Ovary (tissue), 9 donors: ENCODE data around the gene HOXD11. TPM values are rescaled to one million over a fixed set of nuclear protein-coding genes. Genes with fewer than 3 reads are reported as not detected.

Experiments
- DNase-seq, 5 donors: peaks; one replicate each; pipeline ENCODE4 v3.0.0-alpha.2; 2019 to 2020
- H3K27ac ChIP-seq, 2 donors: fragments of 200-600 bp; one replicate each; pipeline versions ENCODE4 v1.5.1 to v1.8.0; 2019 to 2022
- H3K27me3 ChIP-seq: fragments of 200-600 bp; one replicate; pipeline ENCODE4 v1.8.0; 2022
- H3K36me3 ChIP-seq: fragments of 200-600 bp; sonication (generic); one replicate; pipeline ENCODE4 v1.5.1; 2019
- H3K4me1 ChIP-seq: one replicate; pipeline ENCODE4 v1.8.1; 2013; ENCODE audit warnings: mild to moderate bottlenecking, moderate library complexity; ENCODE audit not compliant: insufficient read depth
- H3K4me3 ChIP-seq: fragments of 200-600 bp; sonication (generic); one replicate; pipeline ENCODE4 v1.5.1; 2017
- H3K9me3 ChIP-seq, 2 donors: fragments of 200-600 bp in 1 of 2; sonication (generic) in 1 of 2; one replicate each; pipeline versions ENCODE4 v1.5.1 to v1.8.1; 2013 to 2019; ENCODE audit warnings: mild to moderate bottlenecking in 1 of 2, moderate library complexity in 1 of 2
- EP300 ChIP-seq: sonication (generic); formaldehyde crosslinking; IDR thresholded peaks from one replicate; pipeline ENCODE4 v1.6.1; 2017; ENCODE audit warnings: antibody characterized with exemption
- POLR2A ChIP-seq: fragments of 450-650 bp; IDR thresholded peaks from one replicate; pipeline ENCODE4 v1.6.1; 2017; ENCODE audit warnings: antibody characterized with exemption, mild to moderate bottlenecking, moderate library complexity
- WGBS, 3 donors: extraction: QIAGEN DNeasy Blood & Tissue Kit in 1 of 3; methylation state at CpG; one replicate each; pipeline versions ENCODE4 v1.1.5 to v1.1.7; 2013 to 2017; 5-methylcytosine and 5-hydroxymethylcytosine counted together
- intact Hi-C, 4 donors: fragments of 100-400 bp; cut with DNase I; formaldehyde crosslinking; loops; one replicate each; pipeline versions ENCODE4 v1.11.0 to v1.15.1; 2022 to 2023
- polyA plus RNA-seq, 2 donors: library from polyadenylated mRNA; stranded (reverse); fragments of 200-250 nt in 1 of 2; fragments of 350-450 nt in 1 of 2; fragmentation: Illumina TruSeq in 1 of 2; extraction: RNeasy Lipid Tissue Mini Kit (QIAGEN cat#74804) in 1 of 2; gene quantifications; one replicate each; pipeline ENCODE4 v1.2.3, GENCODE V29; 2013 to 2014
- total RNA-seq, 7 donors: library from RNA; depleted of rRNA in 2 of 7; stranded (reverse); fragments of >200 nt in 2 of 7; fragmentation: NEBNext Ultra II Directional in 3 of 7; extraction: Animal tissue kit (Norgen Biotek cat#: 25700) in 3 of 7; gene quantifications; one replicate each; pipeline versions ENCODE4 v1.1.0 to v1.2.4, GENCODE V29; 2016 to 2023
- TF ChIP-seq, protein P1 (sequence below), 3 donors: fragments of 450-650 bp in 2 of 3; fragments of 200-600 bp in 1 of 3; IDR thresholded peaks; one replicate each; pipeline versions ENCODE4 v1.5.1 to v1.8.0; 2016 to 2022; ENCODE audit warnings: antibody characterized with exemption in 3 of 3, mild to moderate bottlenecking in 1 of 3
- donor health status: DM: no; HTN: no; CAD: no; lungs with moderate emphysema.
- donor health status: DM: no; HTN: no; CAD: no.
- donor health status: Bipolar disorder and iron deficiency.
- donor health status: DM: yes; HTN: yes; CAD: no.
- donor health status: DM: no; HTN: no; CAD: no.
- donor health status: DM: yes; HTN: yes; CAD: no.

Gene HOXD11
- total and polyA plus RNA-seq, 9 donors = 0.07 to 1.3 (median 0.61) TPM; not detected in 4

GRCh38 chr2:176145085-176145969, 38.2 kb downstream of the HOXD11 start:
- H3K4me3 ChIP-seq = no peak overlapping the region
- H3K4me1 ChIP-seq = peaks cover 15% of the 10 kb centered on the region
- no peak overlapping the region for H3K27ac ChIP-seq
- DNase-seq = no peak
- intact Hi-C loops = loop anchor here in 1 of 4 donors (10.0 kb wide), 1 partner anchor 119 kb away; the partner anchor contains the start of gene MTX2
- no peak for TF ChIP-seq POLR2A
- TF ChIP-seq, protein P1, sequence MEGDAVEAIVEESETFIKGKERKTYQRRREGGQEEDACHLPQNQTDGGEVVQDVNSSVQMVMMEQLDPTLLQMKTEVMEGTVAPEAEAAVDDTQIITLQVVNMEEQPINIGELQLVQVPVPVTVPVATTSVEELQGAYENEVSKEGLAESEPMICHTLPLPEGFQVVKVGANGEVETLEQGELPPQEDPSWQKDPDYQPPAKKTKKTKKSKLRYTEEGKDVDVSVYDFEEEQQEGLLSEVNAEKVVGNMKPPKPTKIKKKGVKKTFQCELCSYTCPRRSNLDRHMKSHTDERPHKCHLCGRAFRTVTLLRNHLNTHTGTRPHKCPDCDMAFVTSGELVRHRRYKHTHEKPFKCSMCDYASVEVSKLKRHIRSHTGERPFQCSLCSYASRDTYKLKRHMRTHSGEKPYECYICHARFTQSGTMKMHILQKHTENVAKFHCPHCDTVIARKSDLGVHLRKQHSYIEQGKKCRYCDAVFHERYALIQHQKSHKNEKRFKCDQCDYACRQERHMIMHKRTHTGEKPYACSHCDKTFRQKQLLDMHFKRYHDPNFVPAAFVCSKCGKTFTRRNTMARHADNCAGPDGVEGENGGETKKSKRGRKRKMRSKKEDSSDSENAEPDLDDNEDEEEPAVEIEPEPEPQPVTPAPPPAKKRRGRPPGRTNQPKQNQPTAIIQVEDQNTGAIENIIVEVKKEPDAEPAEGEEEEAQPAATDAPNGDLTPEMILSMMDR (IDR thresholded peaks at IDR 0.05) = no peak
- no peak for TF ChIP-seq EP300
- H3K9me3 ChIP-seq = no peaks in the 10 kb centered on the region
- 77 to 81% (median 78%) methylated on average over 4 of the region's 4 CpGs for WGBS, 3 donors
- H3K36me3 ChIP-seq = no peaks in the 10 kb centered on the region
- no peaks in the 10 kb centered on the region for H3K27me3 ChIP-seq

DNA sequence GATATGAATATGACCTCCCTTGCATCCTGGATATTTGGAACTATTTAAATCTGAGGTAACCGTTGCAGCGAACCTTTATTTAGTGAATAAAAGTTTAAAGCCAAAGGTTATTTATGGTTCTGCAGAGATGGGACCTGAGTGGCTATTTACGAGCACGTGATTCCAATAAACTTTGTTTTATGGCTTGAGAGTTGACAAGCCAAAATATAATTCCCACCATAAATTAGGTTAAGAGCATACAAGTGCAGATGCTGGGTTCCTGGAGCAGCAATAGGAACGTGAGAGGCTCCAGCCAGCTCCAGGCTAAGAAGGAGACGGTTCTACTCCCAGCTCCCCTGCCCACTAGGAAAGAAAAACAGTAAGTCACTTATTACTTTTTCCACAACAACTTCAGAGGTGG, 39.0 kb downstream of the HOXD11 start:
- no peak for DNase-seq
- intact Hi-C loops = loop anchor here in 1 of 4 donors (10.0 kb wide), 1 partner anchor 119 kb away; the partner anchor contains the start of gene MTX2
- H3K27ac ChIP-seq = no peak overlapping the region
- no peaks in the 10 kb centered on the region for H3K36me3 ChIP-seq
- WGBS, 3 donors = 63 to 81% (median 75%) methylated on average over 6 of the region's 6 CpGs
- no peak overlapping the region for H3K4me3 ChIP-seq
- TF ChIP-seq EP300 (no peak), POLR2A (no peak)
- TF ChIP-seq, protein P1 (IDR thresholded peaks at IDR 0.05) = no peak
- no peaks in the 10 kb centered on the region for H3K9me3 ChIP-seq
- peaks cover 12% of the 10 kb centered on the region for H3K4me1 ChIP-seq
- H3K27me3 ChIP-seq = no peaks in the 10 kb centered on the region

GRCh38 chr2:176146645-176147044, 39.6 kb downstream of the HOXD11 start:
- intact Hi-C loops = loop anchor here in 1 of 4 donors (10.0 kb wide), 1 partner anchor 118 kb away; the partner anchor contains the start of gene MTX2

GRCh38 chr2:176147210-176147799, 40.2 kb downstream of the HOXD11 start:
- DNase-seq = no peak
- Histone ChIP-seq H3K27ac (no peak overlapping the region), H3K4me1 (peaks cover 10% of the 10 kb centered on the region), H3K9me3 (no peaks in the 10 kb centered on the region), H3K27me3 (no peaks in the 10 kb centered on the region), H3K36me3 (no peaks in the 10 kb centered on the region), H3K4me3 (no peak overlapping the region)
- 75 to 89% (median 87%) methylated on average over 32 of the region's 32 CpGs for WGBS, 3 donors
- intact Hi-C loops = loop anchor here in 1 of 4 donors (10.0 kb wide), 1 partner anchor 117 kb away; the partner anchor contains the start of gene MTX2
- TF ChIP-seq POLR2A (no peak), EP300 (no peak)
- TF ChIP-seq, protein P1 (IDR thresholded peaks at IDR 0.05) = no peak

More at GRCh38 chr2:176146645-176147044, 39.6 kb downstream of the HOXD11 start:
- no peaks in the 10 kb centered on the region for H3K9me3 ChIP-seq
- H3K36me3 ChIP-seq = no peaks in the 10 kb centered on the region
- no peak overlapping the region for H3K27ac ChIP-seq
- no peak for TF ChIP-seq POLR2A
- TF ChIP-seq EP300 = no peak
- TF ChIP-seq, protein P1 (IDR thresholded peaks at IDR 0.05) = no peak
- H3K27me3 ChIP-seq = no peaks in the 10 kb centered on the region
- peaks cover 10% of the 10 kb centered on the region for H3K4me1 ChIP-seq
- no peak overlapping the region for H3K4me3 ChIP-seq
- no peak for DNase-seq
